Stimulated activated CD4-positive, alpha-beta T cell treated with anti-CD3 and anti-CD28 coated beads, Interleukin-12 subunit alpha, Interleukin-12 subunit beta, amount 100 ng/mL, for 4 hours (primary cell): Measurements from ENCODE around the gene ADH6.
"Not testable (repeated sequence)": the region's sequence is repeated elsewhere in the genome, so short reads cannot be mapped to it uniquely, and the experiment has no call there.

ENCODE experiments used
- DNase-seq: peaks from one replicate; pipeline ENCODE4 v3.0.0-alpha.2; 2020

The ADH6 gene

DNA sequence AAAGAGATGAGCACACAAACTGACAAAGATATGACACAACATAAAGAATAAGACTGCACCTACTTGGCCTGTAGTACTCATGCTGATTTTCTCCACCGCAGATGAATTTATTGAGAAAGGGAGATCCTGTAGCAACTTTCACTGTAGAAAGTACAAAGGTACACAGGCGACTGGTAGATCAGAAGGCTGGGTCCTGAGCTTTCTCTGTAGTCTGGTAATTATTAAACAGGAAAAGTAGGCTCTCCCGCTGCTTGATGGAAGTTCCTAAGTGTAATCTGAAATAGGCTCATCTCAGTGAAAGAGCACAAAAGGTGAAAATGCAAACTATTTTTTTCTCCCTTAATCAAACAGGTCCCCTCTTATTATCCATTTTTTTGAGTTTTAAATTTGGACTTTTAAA lies at the start of gene ADH6:
Gene ADH6, minus strand, starts transcription at position 175 of the 400 bp plus-strand sequence. Its CDS starts 94 bp downstream, at position 81.
- no peak for DNase-seq

DNA sequence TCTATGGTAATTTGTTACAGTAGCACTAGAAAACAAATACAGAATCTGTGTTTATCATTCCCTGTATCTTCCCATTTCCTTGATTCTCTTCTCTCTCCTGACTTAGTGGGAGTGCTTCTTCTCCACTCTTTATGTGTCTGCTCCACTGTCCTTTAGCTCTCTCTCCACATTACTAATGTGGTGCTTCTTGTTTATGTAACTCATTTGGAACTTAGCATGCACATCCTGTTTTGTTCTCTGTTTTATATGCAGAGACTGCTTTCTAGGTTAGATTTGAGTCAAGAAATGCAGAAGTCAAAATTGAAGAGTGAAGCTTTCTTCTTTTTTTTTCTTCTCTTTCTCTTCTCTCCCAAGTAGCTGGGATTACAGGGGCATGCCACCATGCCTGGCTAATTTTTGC lies 45.9 kb upstream of the ADH6 start:
- no peak for DNase-seq

- no peak for DNase-seq
Observed at GRCh38 chr4:99252746-99253145, 33.7 kb upstream of the ADH6 start.

DNA sequence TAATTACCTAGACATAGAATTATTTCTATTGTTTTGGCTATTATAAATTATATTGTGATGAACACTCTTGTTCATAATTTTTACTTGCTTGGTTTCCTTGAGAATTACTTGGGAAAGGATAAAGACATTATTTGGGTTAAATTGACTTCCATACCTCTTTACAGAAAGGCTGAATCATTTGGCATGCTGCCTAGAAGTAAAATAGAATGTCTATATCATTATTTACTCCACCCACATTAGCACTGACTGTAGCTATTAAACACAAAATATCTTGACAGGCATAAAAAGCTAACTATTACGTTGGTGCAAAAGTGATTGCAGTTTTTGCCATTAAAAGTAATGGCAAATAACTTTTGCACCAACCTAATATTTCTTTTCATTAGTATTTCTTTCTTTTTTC lies 29.7 kb upstream of the ADH6 start:
- no peak for DNase-seq

GRCh38 chr4:99235955-99236354 lies 16.9 kb upstream of the ADH6 start:
- no peak for DNase-seq

DNA sequence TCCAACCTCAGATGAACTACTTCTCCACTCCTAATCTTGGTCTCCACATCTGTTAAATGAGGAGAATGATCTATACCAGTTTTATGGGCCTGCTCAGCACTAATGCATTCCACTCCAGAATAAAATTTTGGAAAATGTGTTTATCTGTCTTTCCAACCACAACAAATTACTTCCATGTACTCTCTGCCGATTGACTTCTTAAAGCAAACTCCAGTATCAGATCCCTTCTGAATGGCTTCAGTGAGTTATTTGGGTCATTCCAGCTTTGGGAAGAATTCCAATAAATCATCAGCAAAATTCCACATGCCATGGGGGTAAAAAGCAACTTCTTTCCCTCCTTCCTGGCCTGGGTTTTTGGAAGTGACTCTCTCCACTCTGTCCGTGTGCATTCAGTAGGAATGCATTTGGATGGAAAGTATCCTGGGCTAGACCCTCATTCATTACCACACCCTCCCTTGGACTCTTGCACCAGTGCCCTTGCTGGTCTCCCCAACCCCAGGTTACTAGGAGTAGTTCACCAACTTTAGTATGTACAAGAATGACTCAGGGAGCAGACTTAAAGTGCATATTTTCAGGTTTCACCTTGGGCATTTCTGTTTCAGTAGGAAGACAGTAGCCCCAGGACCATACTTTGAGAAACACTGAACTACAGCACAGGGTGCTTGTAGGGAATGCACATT lies 15.4 kb upstream of the ADH6 start:
- no peak for DNase-seq

GRCh38 chr4:99233397-99233796 lies 14.4 kb upstream of the ADH6 start:
- not testable (repeated sequence) for DNase-seq

DNA sequence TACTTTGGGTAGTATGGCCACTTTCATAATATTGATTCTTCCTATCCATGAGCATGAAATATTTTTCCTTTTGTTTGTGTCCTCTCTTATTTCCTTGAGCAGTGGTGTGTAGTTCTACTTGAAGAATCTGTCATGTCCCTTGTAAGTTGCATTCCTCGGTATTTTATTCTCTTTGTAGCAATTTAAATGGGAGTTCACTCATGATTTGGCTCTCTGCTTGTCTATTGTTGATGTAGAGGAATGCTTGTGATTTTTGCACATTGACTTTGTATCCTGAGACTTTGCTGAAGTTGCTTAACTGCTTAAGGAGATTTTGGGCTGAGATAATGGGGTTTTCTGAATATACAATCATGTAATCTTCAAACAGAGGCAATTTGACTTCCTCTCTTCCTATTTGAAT lies 9.7 kb upstream of the ADH6 start:
- DNase-seq = not testable (repeated sequence)

- not testable (repeated sequence) for DNase-seq
Observed at GRCh38 chr4:99227646-99228045, 8.6 kb upstream of the ADH6 start.

DNA sequence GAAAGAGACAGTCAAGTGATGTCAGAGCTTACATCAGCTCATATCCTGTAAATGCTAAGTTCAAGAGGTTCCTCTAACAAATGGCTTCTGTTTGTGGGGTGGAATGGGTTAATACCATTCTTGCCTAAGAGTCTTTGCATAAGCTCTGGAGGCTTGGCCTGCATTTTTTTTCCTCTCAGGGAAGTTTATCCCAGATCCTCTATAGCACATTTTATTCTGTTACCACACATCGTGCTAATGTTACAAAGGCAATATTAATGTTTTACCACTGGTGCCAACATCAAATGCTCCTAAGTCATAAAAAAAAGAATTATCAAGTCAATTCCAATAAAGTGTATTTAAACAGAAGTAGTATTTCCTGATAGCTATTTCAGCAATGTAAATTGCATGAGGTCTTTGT lies 2.9 kb upstream of the ADH6 start:
- DNase-seq = no peak

- DNase-seq = no peak
Observed at GRCh38 chr4:99219479-99219878, 433 bp upstream of the ADH6 start.

DNA sequence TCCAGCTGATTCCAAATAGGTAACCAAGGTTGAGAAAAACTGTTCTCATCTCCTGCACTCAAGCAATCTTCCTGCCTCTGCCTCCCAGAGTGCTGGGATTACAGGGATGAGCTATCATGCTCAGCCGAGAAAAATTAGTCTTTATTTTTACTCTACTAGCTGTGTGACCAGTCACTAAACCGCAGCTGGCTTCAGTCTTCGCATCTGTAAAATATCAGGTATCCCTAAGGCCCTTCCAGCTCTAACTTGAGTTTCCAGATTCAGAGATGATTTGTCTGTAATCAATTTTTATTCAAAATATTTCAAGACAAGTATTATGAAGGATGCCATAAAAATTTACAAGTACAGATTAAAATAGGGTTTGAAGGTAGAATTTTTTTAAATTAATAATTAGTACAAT lies 3.5 kb downstream of the ADH6 start:
- no peak for DNase-seq

DNA sequence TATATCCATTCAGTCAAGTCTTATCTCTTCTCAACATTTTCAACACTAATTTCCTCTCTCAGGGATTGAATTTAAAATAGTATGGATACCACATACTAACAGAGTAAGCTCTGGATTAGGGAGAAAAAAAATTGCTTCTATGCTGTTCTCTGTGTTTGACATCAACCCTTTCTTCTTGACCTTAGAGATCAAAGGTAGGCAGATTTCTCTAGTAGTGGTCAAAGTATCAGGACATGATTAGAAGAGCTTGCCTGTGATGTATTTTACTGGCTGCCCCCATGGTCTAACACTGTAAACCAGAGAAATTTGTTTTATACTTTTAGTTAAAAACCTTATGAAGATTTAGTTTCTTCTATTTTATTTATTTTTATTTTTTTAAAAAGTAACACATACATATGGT lies 8.3 kb downstream of the ADH6 start:
- no peak for DNase-seq

GRCh38 chr4:99209671-99210070 lies 9.4 kb downstream of the ADH6 start:
- no peak for DNase-seq

DNA sequence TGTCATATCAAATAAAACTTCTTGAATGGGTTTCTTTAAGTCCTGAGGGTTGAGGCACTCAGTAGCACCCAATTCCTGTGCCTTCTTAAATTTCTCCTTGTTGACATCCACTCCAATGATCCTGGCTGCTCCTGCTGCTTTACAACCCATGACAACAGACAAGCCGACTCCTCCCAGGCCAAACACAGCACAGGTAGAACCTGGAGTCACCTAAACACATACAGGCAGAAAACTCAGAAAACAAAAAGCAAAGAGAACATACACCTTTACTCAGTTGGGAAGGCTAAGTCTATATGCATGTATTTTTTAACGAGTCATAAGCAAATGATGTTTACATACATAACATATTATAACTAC lies 10.3 kb downstream of the ADH6 start:
- no peak for DNase-seq

GRCh38 chr4:99207911-99208718 lies 10.9 kb downstream of the ADH6 start:
- no peak for DNase-seq

DNA sequence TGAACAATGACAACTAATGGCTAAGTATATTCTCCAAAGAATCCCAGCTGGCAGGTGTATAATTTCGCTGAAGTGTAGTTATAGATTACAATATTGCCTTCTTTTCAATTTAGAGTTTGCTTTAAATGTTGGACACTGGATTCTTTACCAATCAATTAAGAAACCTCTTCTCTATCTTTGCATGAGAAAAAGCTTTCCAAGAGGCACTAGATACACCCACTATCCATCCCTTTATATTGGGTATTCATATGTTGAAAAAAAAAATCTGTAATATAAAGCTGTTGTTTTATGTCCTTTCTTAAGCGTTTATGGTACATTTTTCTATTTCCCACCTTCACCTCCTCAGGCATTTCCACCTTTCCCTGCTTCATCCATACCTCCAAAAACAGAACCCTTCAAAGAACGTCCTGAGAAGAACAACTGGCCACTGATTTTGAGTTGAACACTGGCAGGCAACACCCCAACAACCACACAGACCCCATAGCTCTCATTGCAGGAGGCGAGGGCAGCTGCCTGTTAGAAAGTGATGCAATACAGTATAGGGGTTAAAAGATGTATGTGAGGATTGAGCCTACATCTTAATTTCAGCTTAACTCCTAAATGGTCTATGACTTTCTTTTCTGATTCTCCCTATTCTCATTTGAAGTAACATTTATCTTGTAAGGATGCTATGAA lies 11.8 kb downstream of the ADH6 start:
- DNase-seq = no peak

DNA sequence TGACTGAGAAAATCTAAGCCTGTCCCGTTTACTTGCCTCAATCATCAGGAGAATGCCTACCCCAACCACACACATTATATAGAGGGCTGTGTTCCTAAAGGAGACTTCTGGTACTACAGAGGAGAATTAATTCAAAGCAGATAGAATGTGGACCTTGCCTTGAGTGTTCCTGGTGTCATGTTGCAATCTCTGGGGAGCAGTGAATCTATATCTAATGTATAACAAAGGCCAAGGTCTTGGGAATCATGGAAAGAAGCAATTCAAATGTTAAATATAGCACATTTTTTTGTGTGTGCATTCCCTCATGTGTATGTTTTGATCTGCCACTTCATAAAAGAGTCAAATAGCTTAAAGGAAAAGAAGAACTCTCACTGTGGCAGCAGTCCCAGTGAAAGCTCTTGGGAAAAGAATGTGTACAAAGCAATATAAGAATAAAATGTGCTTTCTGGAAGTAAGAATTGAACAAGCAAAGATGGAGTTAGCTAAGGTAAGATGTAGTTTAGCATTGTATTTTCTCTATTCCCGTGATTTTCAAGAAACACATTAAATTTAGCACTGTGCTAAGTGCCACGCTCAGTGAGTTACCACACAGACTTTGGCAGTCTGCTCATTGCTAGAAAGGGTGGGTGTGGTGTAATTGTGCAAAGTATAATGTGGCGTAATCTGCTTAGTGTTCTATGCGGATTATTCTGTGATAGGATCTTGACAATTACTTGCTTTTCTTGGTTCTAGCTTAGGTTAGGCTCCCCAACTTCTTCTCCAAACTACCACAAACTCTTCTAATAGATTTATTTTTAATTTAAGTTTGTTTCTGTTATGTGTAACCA lies 13.7 kb downstream of the ADH6 start:
- DNase-seq = no peak

- no peak for DNase-seq
Observed at GRCh38 chr4:99202536-99202935, 16.5 kb downstream of the ADH6 start.

DNA sequence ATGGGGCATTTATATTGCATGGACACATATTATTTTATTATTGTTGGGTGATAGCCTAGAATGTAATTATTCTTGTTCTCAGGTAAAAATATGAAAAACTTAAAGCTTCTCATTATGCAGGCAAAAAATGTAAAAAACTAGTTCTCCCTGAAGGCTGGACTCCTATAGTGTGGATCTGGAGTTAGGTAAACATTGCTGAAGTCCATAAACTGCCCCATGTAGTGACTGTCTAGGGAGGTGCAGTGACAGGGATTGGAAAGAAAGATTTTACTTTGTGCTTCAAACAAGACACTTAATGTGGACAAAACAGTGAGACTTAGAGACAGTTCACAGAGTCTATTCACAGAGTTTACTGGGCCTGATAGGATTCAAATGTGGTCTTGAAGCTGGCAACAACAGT lies 17.0 kb downstream of the ADH6 start:
- DNase-seq = no peak

GRCh38 chr4:99201690-99202089 lies 17.4 kb downstream of the ADH6 start:
- no peak for DNase-seq

- no peak for DNase-seq
Observed at GRCh38 chr4:99200138-99200537, 18.9 kb downstream of the ADH6 start.

- DNase-seq = no peak
Observed at GRCh38 chr4:99190336-99190735, 28.7 kb downstream of the ADH6 start.
